NT2/D1 (cell line): ENCODE measurements around the gene CTPS2.
"Not testable (repeated sequence)": the region's sequence is repeated elsewhere in the genome, so short reads cannot be mapped to it uniquely, and the experiment has no call there.

Source experiments
- DNase-seq: peaks from one replicate; pipeline ENCODE4 v3.0.0-alpha.2; 2011; ENCODE audit warnings: low read depth, low spot score
- H3K27me3 ChIP-seq: 2 replicates; pipeline ENCODE4 v1.6.0; 2011; ENCODE audit warnings: mild to moderate bottlenecking; ENCODE audit not compliant: insufficient read length, insufficient read depth
- H3K36me3 ChIP-seq: 2 replicates; pipeline ENCODE4 v1.6.1; 2011; ENCODE audit warnings: mild to moderate bottlenecking, low read length, mixed read lengths; ENCODE audit not compliant: insufficient read depth, insufficient read length
- H3K4me1 ChIP-seq: 2 replicates; pipeline ENCODE4 v1.5.1; 2011; ENCODE audit not compliant: insufficient read depth, insufficient read length
- H3K4me3 ChIP-seq: 2 replicates; pipeline ENCODE4 v1.5.1; 2011; ENCODE audit warnings: low read depth; ENCODE audit not compliant: insufficient read length
- H3K9ac ChIP-seq: 2 replicates; pipeline ENCODE4 v1.6.0; 2011; ENCODE audit warnings: low read depth; ENCODE audit not compliant: insufficient read length
- H3K9me3 ChIP-seq: 2 replicates; pipeline ENCODE4 v1.5.1; 2011; ENCODE audit warnings: mild to moderate bottlenecking, low read length; ENCODE audit not compliant: insufficient read depth
- SUZ12 ChIP-seq: IDR thresholded peaks from 2 replicates; pipeline ENCODE4 v1.6.1; 2011; ENCODE audit not compliant: insufficient read length, insufficient read depth; ENCODE audit errors: extremely low read depth
- YY1 ChIP-seq: IDR thresholded peaks from 2 replicates; pipeline ENCODE4 v1.6.1; 2011; ENCODE audit not compliant: insufficient read length, insufficient read depth
- ZNF274 ChIP-seq: IDR thresholded peaks from 2 replicates; pipeline ENCODE4 v1.6.1; 2011; ENCODE audit warnings: mild to moderate bottlenecking, low read depth, low read length

Gene CTPS2

DNA sequence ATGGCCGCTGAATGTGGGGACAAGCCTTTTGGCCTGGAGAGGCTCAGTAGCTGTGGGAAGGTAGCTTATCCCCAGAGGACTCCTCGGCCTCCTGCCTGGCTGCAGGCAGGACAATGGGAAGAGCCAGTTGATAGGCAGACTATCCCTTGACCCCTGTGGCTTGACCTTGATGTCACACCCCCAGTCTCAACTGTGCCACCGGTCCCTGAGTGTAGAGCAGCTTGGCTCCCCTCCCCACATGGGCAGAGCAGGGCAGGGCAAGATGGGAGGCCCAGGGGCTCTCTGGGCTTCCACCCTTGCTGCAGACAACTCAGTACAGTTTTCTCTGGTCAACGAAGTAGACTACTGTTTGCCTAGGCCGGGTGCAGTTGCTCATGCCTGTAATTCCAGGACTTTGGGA lies 32.6 kb upstream of the CTPS2 start:
- H3K36me3 ChIP-seq = peaks cover 72% of the 10 kb centered on the region
- H3K27me3 ChIP-seq = no peaks in the 10 kb centered on the region
- H3K4me3 ChIP-seq = no peak overlapping the region
- peaks cover 3% of the 10 kb centered on the region for H3K4me1 ChIP-seq
- no peak for TF ChIP-seq ZNF274
- no peak for DNase-seq
- H3K9ac ChIP-seq = no peak overlapping the region
- H3K9me3 ChIP-seq = no peaks in the 10 kb centered on the region

DNA sequence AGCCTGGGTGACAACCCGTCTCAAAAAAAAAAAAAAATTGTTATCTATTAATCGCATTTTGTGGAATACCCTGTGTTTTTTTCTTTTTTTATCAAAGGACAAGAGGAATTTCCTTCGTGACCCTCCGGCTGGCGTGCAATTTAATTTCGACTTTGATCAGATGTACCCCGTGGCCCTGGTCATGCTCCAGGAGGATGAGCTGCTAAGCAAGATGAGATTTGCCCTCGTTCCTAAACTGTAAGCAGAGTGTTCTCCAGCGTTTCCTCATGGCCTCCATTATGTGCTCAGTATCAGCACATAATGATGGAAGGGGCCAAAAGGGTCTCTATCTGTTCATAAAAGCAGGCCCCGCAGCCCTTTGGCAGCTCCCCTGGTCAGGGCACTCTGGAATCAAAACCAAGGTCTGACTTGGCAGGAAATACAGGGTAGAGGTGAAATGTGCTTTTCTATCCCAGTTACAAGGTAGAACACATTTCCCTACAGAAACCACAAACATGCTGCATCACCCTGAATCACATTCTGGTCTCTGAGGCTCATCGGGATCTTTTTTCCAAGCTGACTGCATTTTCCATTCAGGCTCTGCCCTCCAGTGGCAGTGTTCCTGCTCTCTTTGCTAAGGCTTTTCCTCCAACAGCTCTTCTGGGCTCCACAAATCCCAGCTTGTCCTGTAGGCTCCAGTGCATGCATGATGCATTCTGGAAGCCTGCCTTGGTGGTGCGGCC lies 31.3 kb upstream of the CTPS2 start:
- DNase-seq = no peak

DNA sequence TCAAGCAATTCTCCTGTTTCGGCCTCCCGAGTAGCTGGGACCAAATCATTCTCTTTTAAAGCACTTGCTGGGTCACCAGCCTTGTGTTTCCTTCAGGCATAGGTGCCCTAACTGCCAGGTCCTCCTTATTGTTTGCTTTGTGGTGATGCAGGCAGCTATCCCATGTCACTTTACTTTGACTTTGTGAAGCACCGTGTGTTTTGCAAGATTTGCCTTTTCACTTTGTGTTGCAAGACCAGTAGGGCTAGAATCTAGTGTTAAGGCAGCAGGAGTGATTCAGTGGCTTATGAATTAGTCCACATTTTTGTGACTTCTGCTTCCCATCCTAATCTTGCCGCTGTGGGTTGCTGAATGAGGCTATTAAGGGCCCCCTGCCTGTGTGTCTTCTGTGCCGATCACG lies 27.1 kb upstream of the CTPS2 start:
- no peak for DNase-seq
- H3K27me3 ChIP-seq = no peaks in the 10 kb centered on the region
- H3K9ac ChIP-seq = no peak overlapping the region
- TF ChIP-seq YY1 (no peak), ZNF274 (no peak), SUZ12 (no peak)
- no peak overlapping the region for H3K4me3 ChIP-seq
- peaks cover 74% of the 10 kb centered on the region for H3K36me3 ChIP-seq
- H3K9me3 ChIP-seq = no peaks in the 10 kb centered on the region
- H3K4me1 ChIP-seq = no peaks in the 10 kb centered on the region

More for the DNA sequence above, 31.3 kb upstream of the CTPS2 start:
- peaks cover 68% of the 10 kb centered on the region for H3K36me3 ChIP-seq
- no peak overlapping the region for H3K9ac ChIP-seq
- TF ChIP-seq SUZ12 (no peak), YY1 (no peak), ZNF274 (no peak)
- H3K27me3 ChIP-seq = no peaks in the 10 kb centered on the region
- H3K4me1 ChIP-seq = peaks cover 3% of the 10 kb centered on the region
- no peak overlapping the region for H3K4me3 ChIP-seq
- no peaks in the 10 kb centered on the region for H3K9me3 ChIP-seq

- no peak overlapping the region for H3K9ac ChIP-seq
- DNase-seq = no peak
- peaks cover 66% of the 10 kb centered on the region for H3K36me3 ChIP-seq
- TF ChIP-seq ZNF274 (no peak), SUZ12 (no peak), YY1 (no peak)
- no peaks in the 10 kb centered on the region for H3K9me3 ChIP-seq
- no peaks in the 10 kb centered on the region for H3K27me3 ChIP-seq
- H3K4me1 ChIP-seq = no peaks in the 10 kb centered on the region
- H3K4me3 ChIP-seq = no peak overlapping the region
Measured at GRCh38 chrX:16737024-16737423, 24.6 kb upstream of the CTPS2 start.

GRCh38 chrX:16733013-16733412 lies 20.5 kb upstream of the CTPS2 start:
- Histone ChIP-seq H3K9ac (no peak overlapping the region), H3K4me1 (no peaks in the 10 kb centered on the region), H3K4me3 (no peak overlapping the region), H3K36me3 (peaks cover 43% of the 10 kb centered on the region), H3K9me3 (peaks cover 20% of the 10 kb centered on the region), H3K27me3 (no peaks in the 10 kb centered on the region)
- DNase-seq = no peak
- TF ChIP-seq ZNF274 (no peak), YY1 (no peak), SUZ12 (no peak)

DNA sequence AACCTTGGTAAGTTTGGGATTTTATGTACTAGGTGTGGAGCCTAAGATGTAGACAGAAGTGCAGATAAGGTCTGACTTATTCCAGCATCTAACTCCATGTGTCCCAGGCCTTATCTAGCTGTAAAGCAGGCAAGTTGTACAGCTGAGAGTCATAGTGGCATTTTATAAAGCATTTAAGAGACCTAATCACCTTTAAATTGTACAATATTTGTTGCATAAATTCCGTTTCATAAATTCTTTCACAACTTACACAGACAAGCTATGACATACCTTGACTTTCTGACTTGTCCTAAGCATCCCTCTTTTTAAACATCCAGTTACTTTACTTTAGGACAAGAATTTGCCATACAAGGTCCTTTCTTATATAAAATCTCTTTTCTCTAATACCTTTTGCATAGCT lies 18.0 kb upstream of the CTPS2 start:
- Histone ChIP-seq H3K27me3 (no peaks in the 10 kb centered on the region), H3K36me3 (peaks cover 18% of the 10 kb centered on the region), H3K9me3 (peaks cover 25% of the 10 kb centered on the region), H3K4me1 (no peaks in the 10 kb centered on the region), H3K4me3 (no peak overlapping the region), H3K9ac (no peak overlapping the region)
- TF ChIP-seq ZNF274 (no peak), SUZ12 (no peak), YY1 (no peak)
- no peak for DNase-seq

- Histone ChIP-seq H3K4me1 (no peaks in the 10 kb centered on the region), H3K36me3 (peaks cover 25% of the 10 kb centered on the region), H3K9ac (no peak overlapping the region), H3K27me3 (no peaks in the 10 kb centered on the region), H3K9me3 (peaks cover 25% of the 10 kb centered on the region), H3K4me3 (no peak overlapping the region)
- no peak for TF ChIP-seq SUZ12
- no peak for TF ChIP-seq YY1
- TF ChIP-seq ZNF274 = no peak
- no peak for DNase-seq
Measured at GRCh38 chrX:16727637-16728036, 15.2 kb upstream of the CTPS2 start.

GRCh38 chrX:16726347-16726988 lies 14.0 kb upstream of the CTPS2 start:
- DNase-seq, H3K4me3 ChIP-seq, H3K27me3 ChIP-seq, H3K9ac ChIP-seq, H3K4me1 ChIP-seq: not testable (repeated sequence)
- Histone ChIP-seq H3K9me3 (peaks cover 25% of the 10 kb centered on the region), H3K36me3 (peaks cover 29% of the 10 kb centered on the region)
